Suprapubic skin (tissue), 4 donors: ENCODE data around the gene SAMD15.

Experiments
- EP300 ChIP-seq: sonication (generic); formaldehyde crosslinking; IDR thresholded peaks from one replicate; pipeline ENCODE4 v1.6.1; 2017; ENCODE audit warnings: antibody characterized with exemption
- POLR2A ChIP-seq, 2 donors: fragments of 450-650 bp; IDR thresholded peaks; one replicate each; pipeline ENCODE4 v1.6.1; 2017; ENCODE audit warnings: antibody characterized with exemption in 2 of 2, mild to moderate bottlenecking in 2 of 2, moderate library complexity in 2 of 2
- POLR2AphosphoS5 ChIP-seq, 3 donors: sonication (generic); formaldehyde crosslinking; IDR thresholded peaks; one replicate each; pipeline ENCODE4 v1.6.1; 2017; ENCODE audit warnings: antibody characterized with exemption in 3 of 3
- TF ChIP-seq, protein P1 (sequence below), 2 donors: fragments of 200-600 bp in 1 of 2; fragments of 450-650 bp in 1 of 2; sonication (generic) in 1 of 2; IDR thresholded peaks; one replicate each; pipeline ENCODE4 v1.5.1; 2016 to 2019; ENCODE audit warnings: antibody characterized with exemption in 2 of 2, mild to moderate bottlenecking in 1 of 2, moderate library complexity in 1 of 2

DNA sequence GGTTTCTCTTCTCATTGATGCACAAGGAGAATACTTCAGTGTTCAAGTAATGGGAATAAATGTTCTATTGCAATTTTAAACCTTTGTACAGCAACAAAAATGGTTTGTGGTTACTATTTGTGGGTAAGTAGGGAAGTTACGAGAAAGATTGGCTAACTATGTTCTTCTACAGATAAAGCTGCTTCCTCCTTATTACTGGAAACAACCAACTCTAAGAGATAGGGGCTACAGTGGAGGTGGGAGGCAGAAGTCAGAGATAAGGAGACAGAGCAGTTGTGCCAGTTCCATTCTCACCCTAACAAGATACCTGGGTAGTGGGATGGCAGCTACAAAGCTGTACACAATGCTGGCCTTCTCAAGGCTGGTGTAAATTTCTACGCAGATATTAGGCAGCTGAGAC, 30.0 kb downstream of the SAMD15 start:
- TF ChIP-seq, protein P1, sequence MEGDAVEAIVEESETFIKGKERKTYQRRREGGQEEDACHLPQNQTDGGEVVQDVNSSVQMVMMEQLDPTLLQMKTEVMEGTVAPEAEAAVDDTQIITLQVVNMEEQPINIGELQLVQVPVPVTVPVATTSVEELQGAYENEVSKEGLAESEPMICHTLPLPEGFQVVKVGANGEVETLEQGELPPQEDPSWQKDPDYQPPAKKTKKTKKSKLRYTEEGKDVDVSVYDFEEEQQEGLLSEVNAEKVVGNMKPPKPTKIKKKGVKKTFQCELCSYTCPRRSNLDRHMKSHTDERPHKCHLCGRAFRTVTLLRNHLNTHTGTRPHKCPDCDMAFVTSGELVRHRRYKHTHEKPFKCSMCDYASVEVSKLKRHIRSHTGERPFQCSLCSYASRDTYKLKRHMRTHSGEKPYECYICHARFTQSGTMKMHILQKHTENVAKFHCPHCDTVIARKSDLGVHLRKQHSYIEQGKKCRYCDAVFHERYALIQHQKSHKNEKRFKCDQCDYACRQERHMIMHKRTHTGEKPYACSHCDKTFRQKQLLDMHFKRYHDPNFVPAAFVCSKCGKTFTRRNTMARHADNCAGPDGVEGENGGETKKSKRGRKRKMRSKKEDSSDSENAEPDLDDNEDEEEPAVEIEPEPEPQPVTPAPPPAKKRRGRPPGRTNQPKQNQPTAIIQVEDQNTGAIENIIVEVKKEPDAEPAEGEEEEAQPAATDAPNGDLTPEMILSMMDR (IDR thresholded peaks at IDR 0.05): no peak
- TF ChIP-seq POLR2A (IDR thresholded peaks at IDR 0.05) (no peak), POLR2AphosphoS5 (IDR thresholded peaks at IDR 0.05) (no peak), EP300 (no peak)
